Fibroblast of pulmonary artery (primary cell): ENCODE measurements around the gene EFCAB6.
"Not testable (repeated sequence)": the region's sequence is repeated elsewhere in the genome, so short reads cannot be mapped to it uniquely, and the experiment has no call there.

Experiments
- DNase-seq: peaks from one replicate; pipeline ENCODE4 v3.0.0-alpha.2; 2010; ENCODE audit warnings: low read depth
- H3K4me3 ChIP-seq: replicated peaks from 2 replicates; pipeline ENCODE4 v1.5.1; 2011; ENCODE audit warnings: low read depth, mild to moderate bottlenecking, control low read depth, low read length, moderate library complexity
- CTCF ChIP-seq: IDR thresholded peaks from 2 replicates; pipeline ENCODE4 v1.5.1; 2011; ENCODE audit warnings: mild to moderate bottlenecking, control low read depth, low read length, inconsistent platforms; ENCODE audit errors: missing control alignments

Gene EFCAB6

GRCh38 chr22:43670513-43670912 lies 141.6 kb downstream of the EFCAB6 start:
- H3K4me3 ChIP-seq: no peak overlapping the region
- no peak for DNase-seq
- TF ChIP-seq CTCF: no peak

- no peak for TF ChIP-seq CTCF
- no peak overlapping the region for H3K4me3 ChIP-seq
- no peak for DNase-seq
Measured at GRCh38 chr22:43669190-43669589, 142.9 kb downstream of the EFCAB6 start.

- H3K4me3 ChIP-seq: no peak overlapping the region
- no peak for TF ChIP-seq CTCF
- no peak for DNase-seq
Measured at GRCh38 chr22:43667656-43668055, 144.4 kb downstream of the EFCAB6 start.

GRCh38 chr22:43666457-43666856 lies 145.6 kb downstream of the EFCAB6 start:
- TF ChIP-seq CTCF: no peak
- DNase-seq: peak; percentile 21

GRCh38 chr22:43658823-43659222 lies 153.3 kb downstream of the EFCAB6 start:
- TF ChIP-seq CTCF: no peak
- no peak for DNase-seq

More at GRCh38 chr22:43666457-43666856, 145.6 kb downstream of the EFCAB6 start:
- no peak overlapping the region for H3K4me3 ChIP-seq

GRCh38 chr22:43656581-43656980 lies 155.5 kb downstream of the EFCAB6 start:
- H3K4me3 ChIP-seq, DNase-seq: not testable (repeated sequence)

More at GRCh38 chr22:43658823-43659222, 153.3 kb downstream of the EFCAB6 start:
- no peak overlapping the region for H3K4me3 ChIP-seq

GRCh38 chr22:43654271-43654670 lies 157.8 kb downstream of the EFCAB6 start:
- no peak for TF ChIP-seq CTCF
- no peak overlapping the region for H3K4me3 ChIP-seq
- no peak for DNase-seq
